Stimulated activated CD4-positive, alpha-beta T cell treated with anti-CD3 and anti-CD28 coated beads, Interleukin-15, amount 100 ng/mL, for 48 hours (primary cell): Measurements from ENCODE around the gene PRPS2.

Experiments
- DNase-seq, 2 donors: peaks; one replicate each; pipeline ENCODE4 v3.0.0-alpha.2; 2020; ENCODE audit warnings: low read depth in 2 of 2

Gene PRPS2

DNA sequence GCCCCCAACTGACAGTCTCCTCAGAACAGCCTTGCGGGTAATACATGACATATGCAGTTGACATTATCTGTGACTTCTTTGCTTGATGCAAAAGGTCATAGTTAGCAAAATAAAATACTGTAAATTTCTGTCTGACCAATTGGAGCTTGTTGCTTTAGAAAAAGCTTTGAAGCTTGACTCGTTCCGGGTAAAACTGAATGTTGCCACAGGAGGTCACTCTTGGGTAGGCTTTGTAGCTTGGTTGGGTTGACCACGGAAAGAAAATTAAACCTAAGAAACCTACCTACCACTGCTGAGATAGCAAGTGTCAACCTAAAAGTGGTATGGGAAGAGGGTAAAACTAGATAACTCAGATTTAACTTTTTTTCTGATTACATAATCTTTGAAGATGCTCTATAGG, 23.2 kb downstream of the PRPS2 start:
- peak in 1 of 2 donors; percentile 17 for DNase-seq

DNA sequence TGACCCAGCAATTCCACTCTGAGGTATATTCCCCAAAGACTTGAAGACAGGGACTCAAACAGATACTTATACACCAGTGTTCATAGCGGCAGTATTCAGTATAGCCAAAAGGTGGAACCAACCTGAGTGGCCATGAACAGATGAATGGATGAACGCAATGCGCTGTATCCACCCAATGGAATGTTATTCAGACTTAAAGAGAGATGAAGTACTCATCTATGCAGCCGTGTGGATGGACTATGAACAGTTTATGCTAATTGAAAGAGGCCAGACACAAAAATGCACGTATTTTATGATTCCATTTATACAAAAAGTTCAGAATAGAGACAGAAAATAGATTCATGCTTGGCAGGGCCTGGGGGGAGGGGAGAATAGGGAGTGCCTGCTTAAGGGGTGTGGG, 26.3 kb downstream of the PRPS2 start:
- DNase-seq = no peak

DNA sequence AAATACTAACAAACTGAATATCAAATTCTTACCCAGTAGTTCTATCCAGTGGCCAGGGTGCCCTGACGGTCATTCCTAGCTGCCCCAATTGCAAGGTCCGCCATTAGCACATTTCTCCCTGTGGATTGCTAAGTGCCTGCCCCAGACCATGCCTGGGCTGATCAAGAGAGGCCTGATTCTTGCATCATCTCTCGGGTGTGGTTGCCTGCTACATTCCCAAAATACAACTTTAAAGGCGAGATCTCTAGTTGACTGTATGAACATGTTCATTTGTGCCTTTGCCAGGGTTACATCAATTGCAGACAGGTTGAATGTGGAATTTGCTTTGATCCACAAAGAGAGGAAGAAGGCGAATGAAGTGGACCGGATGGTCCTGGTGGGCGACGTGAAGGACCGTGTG, 28.0 kb downstream of the PRPS2 start:
- DNase-seq = no peak

DNA sequence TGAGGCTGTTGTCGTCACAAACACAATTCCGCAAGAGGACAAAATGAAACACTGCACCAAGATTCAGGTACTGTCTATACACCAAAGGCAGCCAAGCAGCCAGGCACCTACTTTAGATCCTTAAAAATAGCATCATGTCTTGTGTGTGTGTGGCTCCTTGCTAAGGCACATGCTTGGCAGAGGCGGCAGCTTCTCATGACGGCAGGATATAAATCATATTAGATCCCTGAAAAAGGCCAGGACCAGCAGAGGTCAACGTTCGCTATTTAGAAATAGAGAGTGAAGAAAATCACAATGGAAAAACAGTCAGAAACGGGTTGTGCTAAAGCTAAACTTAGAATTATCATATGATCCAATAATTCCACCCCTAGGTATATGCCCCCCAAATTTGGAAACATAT, 29.5 kb downstream of the PRPS2 start:
- DNase-seq = no peak

DNA sequence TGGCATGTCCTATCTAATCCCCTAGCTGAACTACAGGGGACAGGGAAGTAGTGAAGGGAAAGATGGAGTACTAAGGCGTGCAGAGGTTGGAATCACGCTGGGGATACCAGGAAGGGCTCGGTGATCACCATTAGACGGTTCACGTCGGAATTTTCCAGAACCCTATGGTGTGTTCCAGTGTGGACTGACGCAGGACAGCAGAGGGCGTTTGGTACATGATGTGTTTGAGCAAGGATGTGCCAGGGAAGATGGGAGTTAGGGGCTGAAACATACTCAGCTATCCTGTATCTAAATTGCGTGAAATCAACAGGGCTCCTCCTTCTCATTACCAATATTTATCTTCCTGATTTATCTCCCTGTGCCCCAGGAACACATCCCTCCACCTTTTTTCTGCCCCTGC, 33.7 kb downstream of the PRPS2 start:
- DNase-seq = no peak

DNA sequence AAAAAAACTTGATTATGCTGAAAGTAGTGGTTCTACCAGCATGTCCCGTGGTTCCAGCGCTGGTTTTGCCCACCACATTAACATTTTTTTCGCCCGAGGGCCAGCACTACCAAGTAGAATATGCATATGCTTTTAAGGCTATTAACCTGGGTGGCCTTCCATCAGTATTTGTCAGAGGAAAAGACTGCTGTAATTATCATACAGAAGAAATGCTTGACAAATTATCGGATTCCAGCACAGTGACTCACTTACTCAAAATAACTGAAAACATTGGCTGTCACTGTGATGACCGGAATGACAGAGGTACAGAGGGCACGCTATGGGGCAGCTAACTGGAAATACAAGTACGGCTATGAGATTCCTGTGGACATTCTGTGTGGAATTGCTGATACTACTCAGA, 34.6 kb downstream of the PRPS2 start:
- no peak for DNase-seq

DNA sequence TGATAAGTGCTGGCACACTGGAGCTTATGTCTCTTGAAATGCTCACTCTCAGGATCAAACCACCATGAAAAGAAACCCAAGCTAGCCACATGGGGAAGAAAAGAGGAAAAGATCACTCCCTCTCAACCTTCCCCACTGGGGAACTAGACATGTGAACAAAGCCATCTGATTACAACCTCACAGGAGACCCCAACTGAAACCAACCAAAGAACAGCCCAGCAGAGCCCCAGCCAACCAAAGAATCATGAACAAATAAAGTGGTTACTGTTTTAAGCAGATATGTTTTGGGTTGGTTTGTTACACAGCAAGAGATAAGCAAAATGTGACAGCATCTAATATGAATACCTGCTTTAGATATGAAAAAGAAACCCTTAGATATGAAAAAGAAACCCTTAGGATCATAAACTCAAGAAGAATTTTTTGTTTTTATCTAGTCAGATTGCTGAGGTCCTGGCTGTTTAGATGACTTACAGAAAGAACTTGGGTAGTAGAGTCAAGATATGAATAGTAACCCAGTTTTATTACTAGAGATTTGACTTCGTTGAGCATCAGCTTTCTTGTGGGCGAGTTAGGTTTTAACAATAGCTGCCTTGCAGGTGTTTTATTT, 52.0 kb downstream of the PRPS2 start:
- DNase-seq = no peak

DNA sequence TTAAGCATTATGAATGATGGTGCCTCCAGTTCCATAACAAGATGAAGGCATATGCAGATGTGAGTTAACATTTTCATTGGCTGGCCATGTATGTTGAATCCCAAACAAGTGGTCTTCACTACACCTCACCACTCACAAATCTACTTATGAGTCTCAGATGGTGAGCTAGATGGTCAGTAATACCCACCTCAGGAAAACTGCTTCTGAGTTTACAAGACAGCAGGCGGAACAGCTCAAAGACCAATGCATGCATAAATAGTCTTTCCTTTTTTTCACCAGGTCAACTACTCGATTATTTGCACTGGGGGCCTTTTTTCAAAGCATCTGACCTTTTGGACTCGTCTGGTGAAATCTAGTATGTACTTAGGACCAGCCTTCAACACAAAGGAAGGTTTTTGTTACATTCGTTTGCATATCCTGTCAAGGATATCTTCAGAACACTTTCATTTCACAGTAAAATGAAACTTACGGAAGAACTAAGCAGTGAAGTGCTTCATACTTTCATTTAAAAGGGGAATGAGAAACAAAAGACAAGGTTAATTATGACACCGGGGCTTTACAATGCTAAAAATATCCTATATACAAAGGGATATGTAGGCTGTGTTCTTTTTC, 52.6 kb downstream of the PRPS2 start:
- DNase-seq = no peak

DNA sequence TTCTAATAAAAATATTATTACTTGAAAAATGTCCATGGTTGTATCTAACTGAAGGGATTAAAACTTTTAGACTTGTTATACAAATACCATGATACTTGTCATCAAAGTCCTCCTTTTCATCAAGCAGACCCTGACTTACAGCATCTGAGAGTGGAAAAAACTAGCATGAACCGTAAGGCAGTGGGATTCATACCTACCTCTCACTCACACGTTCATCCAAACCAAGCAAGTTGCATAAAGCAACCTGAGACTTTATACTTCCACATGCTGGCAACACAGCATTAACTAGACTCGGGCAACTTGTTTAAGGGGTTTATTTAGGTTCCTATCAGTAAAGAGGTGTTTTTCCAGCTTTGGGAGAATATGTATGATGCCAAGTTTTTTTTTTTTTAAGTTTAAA, 53.1 kb downstream of the PRPS2 start:
- DNase-seq = no peak

DNA sequence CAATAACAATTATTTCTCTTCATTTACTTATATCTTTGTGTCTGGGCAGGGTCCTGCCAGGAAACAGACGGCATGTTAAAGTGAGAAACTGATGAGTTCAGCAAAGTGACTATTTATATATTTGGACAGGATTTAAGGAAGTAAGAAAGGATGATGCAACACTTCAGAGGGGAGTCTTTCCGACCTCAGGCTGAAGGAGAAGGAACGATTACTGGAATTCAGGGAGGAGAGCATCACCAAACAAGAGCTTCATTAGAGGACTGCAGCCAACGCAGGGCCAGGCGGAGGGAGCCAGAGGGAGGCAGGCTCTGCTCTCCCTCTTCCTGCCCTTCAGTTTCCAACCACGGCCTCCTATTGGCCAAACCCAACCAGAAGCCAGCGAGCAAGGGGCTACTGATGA, 74.1 kb downstream of the PRPS2 start:
- DNase-seq = no peak

DNA sequence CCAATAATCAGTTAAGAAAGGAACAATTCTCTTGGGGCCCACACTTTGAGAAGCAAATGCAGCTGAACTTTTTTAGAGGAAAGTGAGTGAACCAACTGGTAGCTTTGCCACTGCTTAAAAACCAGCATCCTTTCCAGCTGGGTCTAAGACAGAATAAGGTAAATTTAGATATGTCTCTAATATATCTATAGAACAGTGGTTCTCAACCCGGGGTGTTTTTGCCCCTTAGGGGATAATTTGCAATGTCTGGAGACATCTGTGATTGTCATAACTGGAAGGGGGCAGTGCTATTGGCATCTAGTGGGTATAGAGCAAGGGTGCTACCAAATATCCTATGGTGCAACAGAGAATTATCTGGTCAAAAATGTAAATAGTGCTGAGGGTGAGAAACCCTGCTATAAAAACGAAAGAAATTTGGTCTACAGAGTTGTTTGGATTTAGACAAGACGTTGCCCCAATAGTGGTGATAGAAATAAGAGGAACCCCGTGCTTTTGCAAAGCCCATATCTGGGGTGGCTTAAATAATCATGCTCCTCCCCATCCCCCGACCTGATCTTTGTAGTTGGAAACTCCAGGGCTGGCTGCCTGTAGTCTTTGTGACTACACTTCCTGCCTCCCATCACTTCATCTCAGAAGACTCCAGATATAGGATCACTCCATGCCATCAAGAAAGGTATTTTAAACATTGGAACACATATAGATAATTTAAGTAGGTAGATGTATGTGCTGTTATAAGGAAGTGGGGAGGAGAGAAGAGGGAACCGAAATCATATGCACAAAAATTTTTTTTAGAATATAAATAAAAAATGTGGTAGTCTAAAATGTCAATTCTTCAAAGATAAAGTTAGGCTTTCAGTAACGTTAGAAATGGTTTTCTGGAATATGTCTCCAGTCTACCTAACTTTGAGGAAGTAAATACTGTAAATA, 75.5 kb downstream of the PRPS2 start, which contains the start of gene TLR7:
TSS of gene TLR7 (plus strand) at position 622 of the 927 bp plus-strand sequence. CDS start 507 bp downstream, outside the sequence.
- DNase-seq = no peak

DNA sequence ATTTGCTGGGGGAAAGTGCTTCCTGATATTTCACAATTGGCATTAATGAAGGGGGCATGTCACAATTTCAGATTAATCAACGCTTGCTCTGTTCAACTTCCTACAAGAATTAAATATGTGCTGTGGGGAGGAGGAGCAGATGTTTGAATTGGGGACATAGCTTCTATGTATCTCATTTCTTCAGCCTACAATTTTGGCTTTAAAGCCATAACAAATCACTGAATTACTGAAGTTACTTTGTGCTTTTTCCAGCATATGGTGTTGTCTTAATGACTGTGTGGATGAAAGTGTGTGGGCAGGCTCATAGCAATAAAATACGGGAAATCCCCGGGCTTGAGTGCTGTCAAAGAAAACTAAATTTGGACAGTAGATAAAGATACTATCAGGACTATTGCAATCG, 76.5 kb downstream of the PRPS2 start:
- DNase-seq = no peak

DNA sequence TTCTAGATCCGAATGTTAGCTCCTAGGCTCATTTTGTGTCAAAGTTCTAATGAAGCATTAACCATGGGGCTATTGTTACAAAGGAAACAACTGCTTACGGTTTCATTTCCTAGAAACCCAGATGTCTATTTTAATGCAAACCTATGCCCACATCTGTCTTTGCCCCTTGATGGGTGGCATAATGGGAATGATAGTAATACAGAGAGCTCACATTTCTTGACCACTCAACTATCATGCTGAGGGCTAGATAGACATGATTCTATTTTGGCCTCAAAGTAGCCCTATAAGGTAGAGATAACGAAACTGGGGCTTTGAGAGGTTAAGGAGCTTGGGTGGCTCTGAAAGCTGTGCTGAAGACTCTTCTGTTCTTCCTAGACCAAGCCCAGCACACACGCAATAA, 77.5 kb downstream of the PRPS2 start:
- DNase-seq = no peak

DNA sequence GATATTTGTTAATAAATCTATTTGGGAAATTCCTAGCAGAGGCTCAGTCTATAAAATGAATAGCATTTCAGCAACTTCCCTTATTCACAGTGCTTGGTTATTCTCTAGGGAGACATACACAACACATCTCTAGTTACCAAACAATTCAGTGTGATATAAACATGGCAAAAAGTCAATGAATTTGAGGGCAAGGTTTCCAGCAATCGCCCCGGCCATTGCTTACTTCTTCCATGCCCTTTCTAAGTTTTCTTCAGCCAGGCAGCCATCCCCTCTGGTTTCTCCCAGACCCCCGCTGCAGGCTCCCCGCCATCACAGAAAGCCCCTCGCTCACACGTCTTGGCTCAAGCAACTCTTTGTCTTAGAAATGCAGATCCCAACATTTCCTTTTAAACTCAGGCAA, 80.0 kb downstream of the PRPS2 start:
- DNase-seq = no peak

DNA sequence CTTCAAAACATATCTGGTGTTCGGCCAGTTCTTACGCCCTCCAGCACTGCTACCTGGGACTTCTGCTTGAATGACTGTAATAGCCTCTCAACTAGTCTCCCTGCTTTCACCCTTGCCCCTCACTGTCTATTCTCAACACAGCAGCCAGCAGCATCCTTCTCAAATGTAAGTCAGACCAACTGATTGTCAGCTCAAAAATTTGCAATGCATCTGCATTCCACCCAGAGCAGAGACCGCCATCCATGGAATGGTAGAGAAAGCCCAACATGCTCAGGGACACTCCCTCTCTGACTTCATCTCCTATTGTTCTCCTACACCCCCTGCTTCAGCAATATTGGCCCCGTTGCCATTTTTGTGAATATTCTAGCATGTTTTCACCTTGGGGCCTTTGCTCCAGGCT, 81.5 kb downstream of the PRPS2 start:
- DNase-seq = no peak
